Activated CD4-positive, alpha-beta T cell treated with anti-CD3 and anti-CD28 coated beads for 24 hours (primary cell): ENCODE results near the gene RTBDN.
A peak's percentile ranks its signal among the peaks of the same experiment; 100 is the strongest.

ENCODE experiments used
- DNase-seq, 2 donors: peaks; one replicate each; pipeline ENCODE4 v3.0.0-alpha.2; 2020; ENCODE audit warnings: low read depth in 2 of 2

RTBDN gene

DNA sequence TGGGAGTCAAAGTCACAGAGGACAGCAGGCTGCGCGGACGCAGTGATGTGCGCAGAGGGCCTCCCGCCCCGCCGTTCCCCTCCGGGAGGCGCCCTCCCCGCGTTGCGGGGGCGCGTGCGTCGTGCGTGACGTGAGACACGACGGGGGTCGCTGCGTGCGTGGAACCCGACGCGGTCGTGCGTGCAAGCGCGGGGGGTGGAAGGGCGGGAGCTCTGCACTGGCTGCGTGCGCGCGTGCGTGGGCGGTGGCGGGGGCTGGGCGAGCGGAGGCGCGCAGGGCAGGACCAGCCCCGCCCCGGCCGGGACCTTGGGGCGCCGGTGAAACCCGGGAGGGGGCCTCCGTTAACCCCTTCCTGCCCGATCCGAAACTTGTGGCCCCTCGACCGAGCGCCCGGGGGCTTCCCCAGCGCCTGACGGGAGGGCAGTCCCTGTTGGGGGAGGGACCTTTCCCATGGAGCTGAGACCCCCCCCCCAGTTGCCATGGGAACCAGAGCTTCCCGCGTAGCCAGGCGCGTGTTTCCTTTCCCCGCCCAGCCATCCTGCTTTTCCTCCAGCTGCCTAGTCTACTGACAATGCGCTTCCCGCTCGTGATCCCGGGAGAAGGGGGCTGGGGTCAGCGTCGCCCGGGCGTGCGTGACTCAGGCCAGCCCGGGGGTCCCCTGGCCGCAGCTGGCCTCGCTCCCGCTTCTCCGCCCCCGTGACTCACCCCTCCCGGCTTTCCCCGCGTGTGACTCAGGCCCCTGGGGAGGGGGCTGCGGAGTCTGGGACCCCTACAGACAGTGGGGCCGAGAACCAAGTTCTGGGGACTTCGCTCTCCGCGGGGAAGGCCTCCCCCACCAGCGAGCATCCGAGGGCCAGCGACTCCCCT lies 51.7 kb downstream of the RTBDN start:
- peak; percentile 86 to 87 for DNase-seq

- DNase-seq, result no peak
Observed at GRCh38 chr19:12782174-12782423, 52.3 kb downstream of the RTBDN start.

DNA sequence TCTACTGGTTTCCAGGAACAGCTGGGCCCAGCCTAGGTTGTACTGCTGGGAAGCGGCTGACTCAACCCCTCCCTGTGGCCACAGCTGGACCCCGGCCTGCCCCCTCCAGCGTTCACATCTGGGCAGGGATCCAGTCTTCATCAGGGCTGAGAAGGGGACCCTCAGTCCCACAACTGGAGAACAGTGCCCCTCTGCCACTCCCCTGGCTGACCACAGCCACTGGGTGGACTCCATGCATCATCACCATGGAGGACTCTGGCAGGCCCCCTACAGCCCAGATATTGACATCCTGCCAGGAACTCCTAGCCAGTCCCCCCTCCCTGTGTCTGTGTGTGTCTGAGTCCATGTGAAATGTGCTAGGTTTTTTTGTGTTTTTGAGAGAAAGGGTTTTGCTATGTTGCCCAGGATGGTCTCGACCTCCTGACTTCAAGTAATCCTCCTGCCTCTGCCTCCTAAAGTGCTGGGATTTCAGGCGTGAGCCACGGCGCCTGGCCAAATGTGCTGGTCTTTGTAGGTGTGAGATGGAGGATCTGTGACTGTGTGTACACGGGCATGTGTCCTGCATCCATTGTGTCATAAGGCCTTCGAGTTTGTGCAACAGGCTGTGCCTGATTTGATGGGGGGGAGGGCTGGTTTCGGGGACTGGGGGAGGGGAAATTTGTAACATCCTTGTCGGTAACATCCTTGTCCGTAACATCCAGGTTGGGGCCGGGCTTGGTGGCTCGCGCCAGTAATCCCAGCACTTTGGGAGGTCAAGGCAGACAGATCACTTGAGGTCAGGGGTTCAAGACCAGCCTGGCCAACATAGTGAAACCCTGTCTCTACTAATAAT lies 55.0 kb downstream of the RTBDN start:
- no peak for DNase-seq

- DNase-seq, result no peak
Observed at GRCh38 chr19:12778905-12779161, 55.5 kb downstream of the RTBDN start.

DNA sequence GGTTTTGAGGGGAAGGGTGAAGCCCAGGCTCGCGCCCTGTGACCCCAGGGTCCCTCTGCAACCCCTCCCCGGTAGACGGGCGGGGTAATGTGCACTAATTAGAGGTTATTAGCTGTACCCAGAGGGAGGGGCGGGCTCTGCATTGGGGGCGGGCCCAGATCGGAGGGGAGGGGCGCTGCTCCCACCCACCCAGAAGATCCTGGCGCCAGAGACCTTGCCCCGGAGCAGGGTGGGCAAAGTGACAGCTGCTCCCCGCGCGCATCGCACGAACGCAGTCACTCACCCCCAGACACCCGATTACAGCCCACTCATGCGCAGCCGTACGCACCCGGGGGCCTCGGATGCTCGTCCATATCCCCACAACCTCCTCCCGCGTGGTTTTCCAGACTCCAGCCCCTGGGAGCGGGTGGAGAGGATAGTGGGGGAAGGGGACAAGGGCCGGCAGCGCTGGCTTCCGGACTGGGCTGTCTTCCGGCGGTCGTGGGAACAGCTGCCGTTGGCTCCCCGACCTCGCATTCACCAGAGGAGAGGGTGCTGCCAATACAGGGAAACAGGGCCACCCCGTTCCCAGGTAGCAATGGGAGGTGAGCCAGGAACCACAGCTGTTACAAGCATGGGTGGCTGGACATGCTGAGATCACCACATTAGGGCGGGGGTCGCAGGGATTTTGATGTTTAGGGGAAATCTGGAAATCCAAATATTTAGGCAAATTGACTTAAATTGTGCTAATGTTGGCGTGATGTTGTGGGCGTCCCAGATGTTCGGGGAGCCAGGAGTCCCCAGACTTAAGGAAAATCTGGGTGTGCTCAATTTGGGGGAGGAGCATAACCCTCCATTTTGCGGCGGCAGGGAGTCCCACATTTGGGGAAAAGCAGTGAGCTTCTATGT lies 56.1 kb downstream of the RTBDN start:
- no peak for DNase-seq

- peak; percentile 77 to 78 for DNase-seq
Observed at GRCh38 chr19:12777217-12778016, 57.0 kb downstream of the RTBDN start.
